HG03139 (cell line): Measurements from ENCODE around the gene RBFOX2.

Experiments
- ATAC-seq: cut with Tn5 transposase; IDR thresholded peaks from one replicate; pipeline ENCODE4 v1.9.1; 2021; ENCODE audit not compliant: unreplicated experiment

RBFOX2 gene

GRCh38 chr22:35785181-35785923 lies 243.3 kb downstream of the RBFOX2 start:
- no peak for ATAC-seq

DNA sequence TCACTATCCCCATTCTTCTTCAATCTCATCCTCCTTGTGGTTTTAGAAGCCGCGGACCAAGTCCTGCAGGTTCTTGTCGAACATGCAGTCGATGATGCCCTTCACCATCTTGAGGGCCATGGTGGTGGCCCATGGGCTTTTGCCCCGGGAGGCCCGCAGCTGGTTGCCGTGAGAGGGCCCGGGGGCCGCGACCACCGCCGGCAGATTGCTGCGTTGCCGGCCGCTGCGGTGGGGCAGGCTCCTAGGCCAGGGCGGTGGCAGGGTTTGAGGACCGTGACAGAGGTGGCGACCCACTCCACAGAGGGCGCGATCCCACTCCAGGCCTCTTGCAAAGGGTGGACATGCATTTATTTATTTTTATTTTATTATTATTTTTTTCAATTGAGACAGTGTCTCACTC lies 244.0 kb downstream of the RBFOX2 start:
- ATAC-seq, result no peak

DNA sequence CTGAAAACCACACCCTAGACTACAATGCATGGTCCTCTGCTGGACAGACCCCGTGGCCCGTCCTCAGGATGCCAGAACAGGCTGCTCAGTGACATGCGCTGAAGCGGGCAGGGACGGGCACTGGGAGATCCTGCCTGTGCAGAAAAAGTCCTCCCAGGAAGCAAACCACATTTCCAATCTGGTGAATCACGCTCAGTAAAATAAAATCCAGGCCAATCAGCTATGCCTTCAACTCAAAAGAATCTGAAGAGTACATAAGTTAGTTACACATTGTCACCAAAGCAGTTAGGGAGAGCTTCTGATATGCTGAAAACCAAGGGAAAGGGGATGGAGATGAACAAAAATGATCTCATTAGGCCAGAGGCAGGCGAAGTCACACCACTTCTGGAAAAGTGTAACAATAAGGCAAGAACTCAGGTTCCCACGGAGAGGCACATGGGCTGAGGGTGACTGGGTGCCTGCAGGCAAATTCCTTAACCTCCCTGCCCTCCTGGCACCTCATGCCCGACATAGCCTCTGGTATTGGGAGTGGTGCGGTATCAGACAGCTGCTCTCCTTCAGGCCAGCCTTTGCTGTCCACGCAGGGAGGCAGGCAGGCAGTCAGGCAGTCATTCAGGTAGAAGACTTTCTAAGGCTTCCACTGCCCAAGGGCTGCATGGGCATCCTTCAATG lies 244.5 kb downstream of the RBFOX2 start:
- no peak for ATAC-seq

DNA sequence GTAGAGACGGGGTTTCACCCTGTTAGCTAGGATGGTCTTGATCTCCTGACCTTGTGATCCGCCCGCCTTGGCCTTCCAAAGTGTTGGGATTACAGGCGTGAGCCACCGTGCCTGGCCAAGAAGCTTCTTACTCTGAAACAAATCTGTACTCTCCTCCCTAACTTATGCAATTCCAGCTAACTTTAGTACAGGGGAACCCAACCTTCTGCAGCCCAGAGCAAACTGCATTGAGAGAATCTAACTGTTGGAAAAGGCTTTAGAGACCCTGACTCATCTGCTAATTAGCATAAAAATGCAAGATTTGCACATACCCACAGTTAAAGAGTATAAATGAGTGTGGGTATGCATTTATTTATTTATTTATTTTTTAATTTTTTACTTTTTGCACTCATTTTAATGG lies 246.1 kb downstream of the RBFOX2 start:
- ATAC-seq, result no peak

GRCh38 chr22:35781898-35782297 lies 246.7 kb downstream of the RBFOX2 start:
- no peak for ATAC-seq

- ATAC-seq, result no peak
Observed at GRCh38 chr22:35777335-35777975, 251.2 kb downstream of the RBFOX2 start.

- no peak for ATAC-seq
Observed at GRCh38 chr22:35775339-35775738, 253.3 kb downstream of the RBFOX2 start.

DNA sequence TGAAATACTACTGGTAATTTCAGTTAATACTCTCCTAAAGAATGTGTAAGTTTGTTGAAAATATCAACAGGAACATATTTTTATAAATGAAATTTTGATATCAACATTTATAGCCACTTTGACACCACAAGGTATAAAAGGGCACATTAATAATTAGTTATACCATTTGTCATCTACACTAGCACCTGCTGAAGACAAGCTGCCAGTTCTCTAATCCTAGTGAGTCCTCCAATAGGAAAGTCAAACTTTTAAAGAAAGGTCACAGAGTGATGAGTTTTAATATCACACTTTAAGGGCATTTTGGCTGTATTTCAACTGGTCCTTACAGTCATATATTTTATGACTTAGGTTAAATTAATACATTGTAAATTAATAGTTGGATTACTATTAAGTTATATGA lies 258.6 kb downstream of the RBFOX2 start:
- no peak for ATAC-seq

GRCh38 chr22:35766654-35767580 lies 261.7 kb downstream of the RBFOX2 start:
- no peak for ATAC-seq

DNA sequence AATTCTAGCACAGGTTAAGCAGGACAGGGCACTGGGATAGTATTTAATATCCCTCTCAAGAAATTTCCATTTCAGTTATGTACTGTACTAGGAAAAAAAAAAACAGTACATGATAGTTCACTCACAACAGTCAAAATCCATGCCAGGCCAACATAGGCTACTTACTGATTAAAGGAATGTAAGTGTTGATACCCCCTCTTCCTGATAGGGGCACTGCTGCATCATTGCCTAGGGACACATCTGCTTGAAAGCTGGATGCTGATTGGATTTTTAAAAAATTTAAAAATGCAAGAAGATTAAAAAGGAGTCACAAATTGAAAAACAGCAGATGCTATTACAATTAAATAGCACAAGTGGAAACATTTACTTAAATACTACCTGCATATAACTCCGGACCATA lies 267.6 kb downstream of the RBFOX2 start:
- no peak for ATAC-seq

- no peak for ATAC-seq
Observed at GRCh38 chr22:35758394-35758793, 270.2 kb downstream of the RBFOX2 start.

DNA sequence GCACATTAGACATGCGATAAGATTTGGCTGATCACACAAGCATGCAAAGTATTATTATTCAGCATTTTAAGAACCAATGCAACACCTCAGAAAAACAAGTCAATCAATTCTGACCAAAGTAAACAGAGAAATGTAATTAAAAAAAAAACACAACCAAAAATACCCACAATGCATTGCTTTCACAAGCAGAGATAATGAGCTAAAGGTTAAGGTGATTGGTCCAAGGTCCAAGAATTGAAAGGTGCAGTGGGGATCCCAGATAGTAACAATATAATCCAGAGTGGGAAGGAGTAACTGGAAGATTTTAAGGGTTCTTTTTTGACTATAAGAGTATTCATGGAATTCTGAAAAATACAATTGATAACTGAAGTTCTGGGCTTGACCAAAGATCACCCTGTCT lies 271.9 kb downstream of the RBFOX2 start:
- ATAC-seq, result no peak

DNA sequence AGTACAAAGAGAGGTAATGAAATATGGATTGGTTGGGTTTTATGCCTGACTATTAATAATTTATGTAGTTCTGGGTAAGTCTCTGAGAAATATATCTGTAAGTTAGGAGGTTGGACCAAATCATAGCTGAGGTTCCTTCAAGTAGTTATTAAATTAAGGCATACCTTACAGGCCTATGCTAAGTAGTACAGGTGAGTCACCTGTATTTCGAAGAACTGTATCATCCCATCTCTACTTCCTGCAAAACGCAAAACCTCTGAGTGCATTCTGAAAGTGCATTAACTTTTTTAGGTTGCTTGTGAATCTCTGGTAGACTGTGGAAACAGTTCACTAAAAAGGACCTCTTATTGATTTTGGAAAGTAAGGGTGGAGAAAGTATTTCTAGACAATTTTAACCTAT lies 273.9 kb downstream of the RBFOX2 start:
- ATAC-seq, result no peak

GRCh38 chr22:35752863-35753189 lies 275.8 kb downstream of the RBFOX2 start:
- ATAC-seq, result no peak

DNA sequence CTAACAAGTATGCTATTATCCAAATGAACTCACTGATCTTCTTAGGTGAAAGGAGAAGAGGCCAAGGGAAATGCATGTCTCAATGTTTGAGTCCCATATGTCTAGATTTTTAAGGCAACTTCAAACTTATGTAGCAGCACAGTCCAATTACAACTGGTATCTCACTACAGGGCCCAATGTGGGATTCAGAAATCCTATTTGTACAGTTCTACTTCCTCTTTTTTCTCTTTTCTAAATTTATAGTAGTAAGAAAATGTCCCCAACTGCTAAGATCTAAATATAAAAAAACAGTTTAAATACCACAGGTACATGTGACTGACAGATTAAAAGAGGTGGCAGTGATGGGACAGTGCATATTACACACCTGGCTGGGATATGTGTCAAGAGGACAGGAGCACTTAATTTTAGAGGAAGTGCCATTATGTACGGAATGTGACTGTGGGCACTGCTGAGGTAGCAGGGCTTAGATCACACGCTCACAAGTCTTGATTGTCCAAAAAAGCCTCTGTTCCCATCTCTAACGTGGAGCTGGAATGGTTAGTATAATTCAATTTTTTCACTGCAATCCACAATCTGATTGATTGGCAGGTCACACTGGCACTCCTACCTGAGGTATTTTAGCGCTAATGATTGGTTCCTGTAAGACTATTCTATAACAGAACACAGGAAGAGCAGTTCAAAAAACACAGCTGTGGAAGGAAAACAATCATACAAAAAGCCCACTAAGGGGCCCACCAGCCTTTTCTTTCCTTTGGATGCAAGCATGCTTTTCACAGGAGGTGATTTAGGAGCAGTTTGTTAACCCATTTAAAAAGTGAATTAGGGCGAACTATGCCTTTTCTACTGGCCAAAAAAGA lies 276.4 kb downstream of the RBFOX2 start:
- no peak for ATAC-seq

- peak; percentile 90 for ATAC-seq
Observed at GRCh38 chr22:35749808-35750207, 278.8 kb downstream of the RBFOX2 start.

GRCh38 chr22:35746946-35747703 lies 281.5 kb downstream of the RBFOX2 start:
- no peak for ATAC-seq

DNA sequence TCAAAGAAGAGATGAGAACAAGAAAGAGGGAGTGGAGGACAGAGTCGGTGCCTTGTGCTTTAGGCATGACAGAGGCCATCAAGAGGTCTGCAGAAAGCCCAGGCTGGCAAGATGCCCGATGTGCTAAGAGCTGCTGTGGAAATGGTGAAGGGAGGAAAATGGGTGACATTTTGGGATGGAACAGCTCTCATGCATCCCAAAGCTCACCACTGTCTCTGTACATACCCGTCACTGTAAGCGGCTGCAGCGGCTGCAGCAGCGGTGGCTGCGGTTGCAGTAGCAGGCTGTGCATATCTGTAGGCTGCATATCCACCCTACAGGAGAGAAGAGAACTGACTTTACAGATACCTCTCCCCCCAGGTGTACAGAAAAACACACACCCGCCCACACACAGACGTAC lies 282.4 kb downstream of the RBFOX2 start:
- no peak for ATAC-seq

DNA sequence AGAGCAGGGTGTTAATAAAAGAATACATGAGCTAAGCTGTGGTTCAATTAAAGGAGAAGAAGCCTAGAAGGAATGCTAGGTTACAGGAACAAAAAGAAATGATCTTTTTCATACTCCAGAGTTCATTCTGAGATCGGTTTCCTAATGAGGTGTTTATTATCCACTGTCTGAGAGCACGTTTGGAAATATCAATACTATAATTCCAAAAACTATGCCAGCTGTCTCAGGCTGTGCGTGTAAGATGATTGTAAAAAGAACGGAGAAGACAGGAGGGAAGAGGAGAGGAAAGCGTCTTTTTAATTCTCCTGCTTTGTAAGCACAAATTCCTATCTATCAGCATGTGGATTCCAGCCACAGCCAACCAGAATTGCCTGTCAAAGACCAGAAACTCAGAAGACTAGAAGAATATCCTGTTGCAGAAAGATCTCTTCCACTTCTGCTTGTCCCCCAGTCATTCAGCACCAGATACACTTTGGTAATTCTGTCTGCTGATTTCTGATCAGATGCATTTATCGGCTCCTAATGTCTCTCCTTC lies 285.2 kb downstream of the RBFOX2 start:
- ATAC-seq, result no peak
